Measurements from ENCODE around the gene ZNF493.

The ZNF493 gene

GRCh38 chr19:21463449-21464105 lies 66.6 kb downstream of the ZNF493 start:
- peak; percentile 48 for DNase-seq

DNA sequence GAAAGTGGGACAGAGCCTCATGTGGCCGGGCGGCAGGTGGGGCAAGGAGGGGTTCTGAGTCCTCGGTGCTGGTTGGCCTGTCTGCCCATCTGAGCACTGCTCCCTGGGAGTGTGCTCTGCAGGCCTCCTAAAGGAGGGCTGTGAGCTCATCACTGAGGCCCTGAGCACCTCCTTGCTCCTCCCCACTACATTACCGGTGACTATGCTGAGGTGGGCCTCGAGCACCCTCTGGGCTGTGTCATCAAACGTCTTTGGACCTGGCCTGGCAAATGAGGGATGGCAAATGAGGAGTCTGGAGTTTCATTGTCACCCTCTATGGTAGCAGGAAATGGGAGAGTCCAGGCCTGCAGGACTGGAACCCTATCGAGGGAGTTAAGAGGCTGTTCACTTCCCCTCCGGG lies 69.7 kb downstream of the ZNF493 start:
- no peak for DNase-seq

- DNase-seq = no peak
These were observed 71.9 kb downstream of the ZNF493 start for GRCh38 chr19:21468791-21469190.

DNA sequence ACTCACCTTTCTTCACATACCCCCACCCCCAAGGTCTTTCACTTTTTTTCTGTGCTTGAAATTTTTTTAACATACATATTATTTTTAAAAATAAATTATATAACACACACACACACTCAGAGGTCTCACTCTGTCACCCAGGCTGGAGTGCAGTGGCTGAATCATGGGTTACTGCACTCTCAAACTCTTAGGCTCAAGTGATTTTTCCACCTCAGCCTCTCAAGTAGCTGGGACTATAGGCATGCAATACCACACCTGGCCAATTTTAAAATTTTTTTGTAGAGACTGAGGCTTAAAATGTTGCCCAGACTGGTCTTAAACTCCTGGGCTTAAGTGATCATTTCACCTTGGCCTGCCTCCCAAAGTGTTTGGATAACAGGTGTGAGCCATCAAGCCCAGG lies 75.6 kb downstream of the ZNF493 start:
- no peak for DNase-seq

DNA sequence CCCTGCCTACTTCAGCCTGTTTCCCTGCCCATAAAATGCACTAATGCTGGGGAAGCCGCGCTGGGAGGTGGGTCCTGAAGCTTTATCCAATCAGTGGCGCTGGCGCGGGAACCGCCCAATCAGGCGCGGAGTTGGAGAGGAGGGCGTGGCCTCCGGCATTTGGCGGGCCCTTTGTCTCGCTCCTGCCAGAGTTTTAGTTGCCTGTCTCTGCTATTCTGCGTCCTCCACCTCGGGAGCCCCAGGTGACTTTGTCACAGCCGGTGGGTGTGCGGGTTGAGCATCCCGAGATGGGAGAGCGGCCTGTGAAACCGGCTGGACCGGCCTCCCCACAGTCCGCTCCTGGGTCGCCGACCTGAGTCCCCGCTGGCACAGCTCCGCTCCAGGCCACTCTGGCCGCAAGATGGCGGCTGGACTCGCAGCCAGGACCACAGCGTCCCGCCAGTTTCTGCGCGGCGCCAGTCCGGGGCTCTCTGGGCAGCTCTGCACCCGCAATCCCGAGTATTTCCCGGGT lies 77.8 kb downstream of the ZNF493 start:
- peak; percentile 78 for DNase-seq

All from CD4-positive, alpha-beta T cell treated with Interleukin-17A for 4 hours (primary cell).